ENCODE measurements around the gene TAF13.

TAF13 gene

GRCh38 chr1:109075531-109076490 is at the start of gene TAF13:
TSS of gene TAF13 (minus strand) at chr1:109076003. CDS start at chr1:109075947, 56 bp downstream.
- H3K9ac ChIP-seq (ENCODE audit: low read depth in 1 of 2, low read length in 2 of 2): peak within 1 kb of the TSS; percentile 92 to 99
- H3K27ac ChIP-seq (ENCODE audit: low read depth in 2 of 2, low read length in 2 of 2): peak within 1 kb of the TSS; percentile 87 to 93
- H3K9me3 ChIP-seq (ENCODE audit: control insufficient read depth in 2 of 2, low read length in 2 of 2): no peaks in the 10 kb centered on the region
- H3K4me3 ChIP-seq (ENCODE audit: low read length in 2 of 2): peak within 1 kb of the TSS; percentile 99 to 100
- H3K4me1 ChIP-seq (ENCODE audit: control insufficient read depth in 2 of 2, insufficient read depth in 2 of 2, low read length in 2 of 2): peaks cover 7 to 9% of the 10 kb centered on the region in 2 donors
- H3K36me3 ChIP-seq (ENCODE audit: control insufficient read depth in 2 of 2, insufficient read depth in 2 of 2, low read length in 2 of 2): peaks cover 0 to 2% of the 10 kb centered on the region in 2 donors
- H3K27me3 ChIP-seq (ENCODE audit: control insufficient read depth in 2 of 2, insufficient read depth in 2 of 2, low read length in 2 of 2): no peaks in the 10 kb centered on the region

DNA sequence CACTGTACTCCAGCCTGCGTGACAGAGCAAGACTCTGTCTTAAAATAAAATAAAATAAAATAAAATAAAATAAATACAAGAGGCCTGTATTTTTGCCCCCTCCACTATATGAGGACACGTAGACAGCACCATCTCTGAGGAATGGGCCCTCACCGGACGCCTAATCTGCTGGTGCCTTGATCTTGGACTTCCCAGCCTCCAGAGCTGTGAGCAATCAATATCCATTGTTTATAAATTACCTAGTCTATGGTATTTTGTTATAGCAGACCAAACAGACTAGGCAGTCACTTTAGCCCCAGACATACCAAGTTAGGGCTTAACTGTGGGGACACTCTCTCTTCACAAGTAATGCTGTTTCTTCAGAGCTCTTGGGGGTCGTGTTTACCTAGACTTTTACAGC is 44.6 kb upstream of the TAF13 start:
- H3K27me3 ChIP-seq (ENCODE audit: control insufficient read depth in 2 of 2, insufficient read depth in 2 of 2, low read length in 2 of 2): no peaks in the 10 kb centered on the region
- H3K9me3 ChIP-seq (ENCODE audit: control insufficient read depth in 2 of 2, low read length in 2 of 2): no peaks in the 10 kb centered on the region
- H3K27ac ChIP-seq (ENCODE audit: low read depth in 2 of 2, low read length in 2 of 2): no peak overlapping the region
- no peak overlapping the region for H3K9ac ChIP-seq (ENCODE audit: low read depth in 1 of 2, low read length in 2 of 2)
- no peak overlapping the region for H3K4me3 ChIP-seq (ENCODE audit: low read length in 2 of 2)
- H3K4me1 ChIP-seq (ENCODE audit: control insufficient read depth in 2 of 2, insufficient read depth in 2 of 2, low read length in 2 of 2): peaks cover 0 to 13% of the 10 kb centered on the region in 2 donors
- no peaks in the 10 kb centered on the region for H3K36me3 ChIP-seq (ENCODE audit: control insufficient read depth in 2 of 2, insufficient read depth in 2 of 2, low read length in 2 of 2)

GRCh38 chr1:109118089-109118488 is 42.3 kb upstream of the TAF13 start:
- Histone ChIP-seq H3K27me3 (ENCODE audit: control insufficient read depth in 2 of 2, insufficient read depth in 2 of 2, low read length in 2 of 2) (peaks cover 0 to 4% of the 10 kb centered on the region in 2 donors), H3K4me1 (ENCODE audit: control insufficient read depth in 2 of 2, insufficient read depth in 2 of 2, low read length in 2 of 2) (peaks cover 14 to 24% of the 10 kb centered on the region in 2 donors), H3K4me3 (ENCODE audit: low read length in 2 of 2) (no peak overlapping the region), H3K9me3 (ENCODE audit: control insufficient read depth in 2 of 2, low read length in 2 of 2) (no peaks in the 10 kb centered on the region), H3K36me3 (ENCODE audit: control insufficient read depth in 2 of 2, insufficient read depth in 2 of 2, low read length in 2 of 2) (no peaks in the 10 kb centered on the region), H3K9ac (ENCODE audit: low read depth in 1 of 2, low read length in 2 of 2) (no peak overlapping the region), H3K27ac (ENCODE audit: low read depth in 2 of 2, low read length in 2 of 2) (no peak overlapping the region)

DNA sequence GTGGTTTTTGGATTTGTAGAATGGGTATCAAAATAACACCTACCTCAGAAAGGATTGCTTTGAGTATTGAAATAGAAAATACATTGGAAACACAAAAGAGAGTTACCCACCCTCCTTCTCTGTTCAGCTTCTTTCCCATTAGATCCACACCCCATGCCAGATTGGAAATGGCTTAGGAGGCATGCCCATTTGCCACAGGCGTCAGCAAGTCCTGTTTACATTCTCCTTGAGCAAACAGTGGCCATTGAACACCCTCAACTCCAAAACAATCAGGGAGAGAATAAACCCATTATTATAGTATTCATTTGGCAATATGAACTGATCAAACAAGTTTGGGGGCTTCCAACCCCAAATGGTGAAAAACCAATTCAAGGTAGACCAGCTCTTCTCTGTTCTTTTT is 40.5 kb upstream of the TAF13 start:
- Histone ChIP-seq H3K9ac (ENCODE audit: low read depth in 1 of 2, low read length in 2 of 2) (peak overlapping the region in 1 of 2 donors; percentile 42), H3K27me3 (ENCODE audit: control insufficient read depth in 2 of 2, insufficient read depth in 2 of 2, low read length in 2 of 2) (peaks cover 0 to 4% of the 10 kb centered on the region in 2 donors), H3K27ac (ENCODE audit: low read depth in 2 of 2, low read length in 2 of 2) (peak overlapping the region; percentile 27 to 75), H3K9me3 (ENCODE audit: control insufficient read depth in 2 of 2, low read length in 2 of 2) (no peaks in the 10 kb centered on the region), H3K4me1 (ENCODE audit: control insufficient read depth in 2 of 2, insufficient read depth in 2 of 2, low read length in 2 of 2) (peaks cover 24 to 33% of the 10 kb centered on the region in 2 donors), H3K36me3 (ENCODE audit: control insufficient read depth in 2 of 2, insufficient read depth in 2 of 2, low read length in 2 of 2) (no peaks in the 10 kb centered on the region), H3K4me3 (ENCODE audit: low read length in 2 of 2) (peak overlapping the region; percentile 14 to 16)

DNA sequence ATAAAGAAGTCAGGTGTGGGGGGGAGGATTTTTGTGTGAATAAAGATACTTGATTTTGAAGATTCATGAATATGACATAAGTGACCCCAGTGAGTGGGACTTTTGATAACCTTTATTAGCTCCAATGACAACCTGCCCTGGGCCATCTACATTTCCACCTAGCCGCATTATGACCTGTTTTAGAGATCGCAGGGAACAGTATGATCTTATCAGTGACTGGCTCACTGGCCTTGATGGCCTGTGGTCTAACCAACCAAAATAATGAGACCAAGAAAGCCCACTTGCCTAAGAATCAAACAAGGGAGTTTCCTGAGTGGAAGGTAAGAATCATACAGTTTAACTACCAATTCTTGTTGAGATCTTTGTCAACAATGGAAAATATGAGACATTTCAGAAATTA is 39.9 kb upstream of the TAF13 start:
- Histone ChIP-seq H3K27ac (ENCODE audit: low read depth in 2 of 2, low read length in 2 of 2) (peak overlapping the region; percentile 27 to 75), H3K27me3 (ENCODE audit: control insufficient read depth in 2 of 2, insufficient read depth in 2 of 2, low read length in 2 of 2) (peaks cover 0 to 4% of the 10 kb centered on the region in 2 donors), H3K4me3 (ENCODE audit: low read length in 2 of 2) (peak overlapping the region; percentile 14 to 16), H3K9me3 (ENCODE audit: control insufficient read depth in 2 of 2, low read length in 2 of 2) (no peaks in the 10 kb centered on the region), H3K36me3 (ENCODE audit: control insufficient read depth in 2 of 2, insufficient read depth in 2 of 2, low read length in 2 of 2) (no peaks in the 10 kb centered on the region), H3K9ac (ENCODE audit: low read depth in 1 of 2, low read length in 2 of 2) (peak overlapping the region in 1 of 2 donors; percentile 42), H3K4me1 (ENCODE audit: control insufficient read depth in 2 of 2, insufficient read depth in 2 of 2, low read length in 2 of 2) (peaks cover 24 to 33% of the 10 kb centered on the region in 2 donors)

GRCh38 chr1:109114342-109114674 is 38.5 kb upstream of the TAF13 start:
- Histone ChIP-seq H3K27ac (ENCODE audit: low read depth in 2 of 2, low read length in 2 of 2) (peak overlapping the region; percentile 38 to 43), H3K27me3 (ENCODE audit: control insufficient read depth in 2 of 2, insufficient read depth in 2 of 2, low read length in 2 of 2) (peaks cover 0 to 4% of the 10 kb centered on the region in 2 donors), H3K9ac (ENCODE audit: low read depth in 1 of 2, low read length in 2 of 2) (peak overlapping the region; percentile 52 to 64), H3K36me3 (ENCODE audit: control insufficient read depth in 2 of 2, insufficient read depth in 2 of 2, low read length in 2 of 2) (no peaks in the 10 kb centered on the region), H3K4me1 (ENCODE audit: control insufficient read depth in 2 of 2, insufficient read depth in 2 of 2, low read length in 2 of 2) (peaks cover 24 to 33% of the 10 kb centered on the region in 2 donors), H3K9me3 (ENCODE audit: control insufficient read depth in 2 of 2, low read length in 2 of 2) (no peaks in the 10 kb centered on the region), H3K4me3 (ENCODE audit: low read length in 2 of 2) (peak overlapping the region; percentile 63 to 69)

DNA sequence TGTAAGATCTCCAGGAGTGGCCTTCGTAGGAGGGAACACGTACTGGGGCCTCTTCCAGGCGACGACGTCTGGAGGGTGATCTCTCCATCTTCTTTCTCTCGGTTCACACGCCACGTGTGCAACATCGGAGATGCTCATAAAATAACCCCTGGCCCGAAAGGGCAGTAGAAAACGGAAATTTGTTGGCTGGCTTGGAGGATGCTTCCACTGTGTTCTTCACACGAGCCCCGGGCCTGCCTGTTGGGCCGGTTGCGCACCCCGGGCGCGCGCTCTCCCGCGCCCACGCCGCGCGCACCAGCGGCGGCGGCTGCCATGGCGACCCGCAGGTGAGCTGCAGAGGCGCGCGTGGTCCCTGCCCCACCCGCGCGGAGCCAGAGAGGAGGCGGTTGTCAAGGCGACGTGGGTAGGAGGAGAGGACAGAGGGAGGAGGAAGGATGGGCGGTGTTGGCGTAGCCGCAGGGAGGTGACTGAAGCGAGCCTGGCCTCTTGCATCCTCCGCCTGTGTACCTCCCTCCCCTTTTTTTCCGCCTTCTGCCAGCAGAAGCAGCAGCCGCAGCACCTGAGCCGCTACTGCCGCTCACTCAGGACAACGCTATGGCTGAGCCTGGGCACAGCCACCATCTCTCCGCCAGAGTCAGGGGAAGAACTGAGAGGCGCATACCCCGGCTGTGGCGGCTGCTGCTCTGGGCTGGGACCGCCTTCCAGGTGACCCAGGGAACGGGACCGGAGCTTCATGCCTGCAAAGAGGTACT is 38.0 kb upstream of the TAF13 start, which contains the start of gene ELAPOR1:
Gene ELAPOR1, plus strand, starts transcription at position 526 of the 752 bp plus-strand sequence. Its CDS starts 69 bp downstream, at position 595.
- Histone ChIP-seq H3K27ac (ENCODE audit: low read depth in 2 of 2, low read length in 2 of 2) (peak within 1 kb of the TSS; percentile 38 to 43), H3K4me3 (ENCODE audit: low read length in 2 of 2) (peak within 1 kb of the TSS; percentile 63 to 69), H3K4me1 (ENCODE audit: control insufficient read depth in 2 of 2, insufficient read depth in 2 of 2, low read length in 2 of 2) (peaks cover 24 to 33% of the 10 kb centered on the region in 2 donors)

GRCh38 chr1:109112652-109113285 is 37.0 kb upstream of the TAF13 start:
- H3K4me1 ChIP-seq (ENCODE audit: control insufficient read depth in 2 of 2, insufficient read depth in 2 of 2, low read length in 2 of 2): peaks cover 24 to 28% of the 10 kb centered on the region in 2 donors
- H3K27me3 ChIP-seq (ENCODE audit: control insufficient read depth in 2 of 2, insufficient read depth in 2 of 2, low read length in 2 of 2): peaks cover 0 to 4% of the 10 kb centered on the region in 2 donors
- H3K9ac ChIP-seq (ENCODE audit: low read depth in 1 of 2, low read length in 2 of 2): no peak overlapping the region
- H3K27ac ChIP-seq (ENCODE audit: low read depth in 2 of 2, low read length in 2 of 2): no peak overlapping the region
- no peaks in the 10 kb centered on the region for H3K36me3 ChIP-seq (ENCODE audit: control insufficient read depth in 2 of 2, insufficient read depth in 2 of 2, low read length in 2 of 2)
- H3K9me3 ChIP-seq (ENCODE audit: control insufficient read depth in 2 of 2, low read length in 2 of 2): no peaks in the 10 kb centered on the region
- peak overlapping the region; percentile 17 to 53 for H3K4me3 ChIP-seq (ENCODE audit: low read length in 2 of 2)

More for the DNA sequence above, 38.0 kb upstream of the TAF13 start, which contains the start of gene ELAPOR1:
- Histone ChIP-seq H3K9me3 (ENCODE audit: control insufficient read depth in 2 of 2, low read length in 2 of 2) (no peaks in the 10 kb centered on the region), H3K36me3 (ENCODE audit: control insufficient read depth in 2 of 2, insufficient read depth in 2 of 2, low read length in 2 of 2) (no peaks in the 10 kb centered on the region), H3K27me3 (ENCODE audit: control insufficient read depth in 2 of 2, insufficient read depth in 2 of 2, low read length in 2 of 2) (peaks cover 0 to 4% of the 10 kb centered on the region in 2 donors), H3K9ac (ENCODE audit: low read depth in 1 of 2, low read length in 2 of 2) (peak within 1 kb of the TSS; percentile 52 to 64)

GRCh38 chr1:109112056-109112651 is 36.4 kb upstream of the TAF13 start:
- H3K9ac ChIP-seq (ENCODE audit: low read depth in 1 of 2, low read length in 2 of 2): no peak overlapping the region
- no peaks in the 10 kb centered on the region for H3K9me3 ChIP-seq (ENCODE audit: control insufficient read depth in 2 of 2, low read length in 2 of 2)
- H3K4me1 ChIP-seq (ENCODE audit: control insufficient read depth in 2 of 2, insufficient read depth in 2 of 2, low read length in 2 of 2): peaks cover 24 to 28% of the 10 kb centered on the region in 2 donors
- H3K36me3 ChIP-seq (ENCODE audit: control insufficient read depth in 2 of 2, insufficient read depth in 2 of 2, low read length in 2 of 2): no peaks in the 10 kb centered on the region
- peaks cover 0 to 4% of the 10 kb centered on the region in 2 donors for H3K27me3 ChIP-seq (ENCODE audit: control insufficient read depth in 2 of 2, insufficient read depth in 2 of 2, low read length in 2 of 2)
- no peak overlapping the region for H3K27ac ChIP-seq (ENCODE audit: low read depth in 2 of 2, low read length in 2 of 2)
- peak overlapping the region; percentile 17 to 53 for H3K4me3 ChIP-seq (ENCODE audit: low read length in 2 of 2)

Data from mucosa of rectum (tissue), 2 donors.